Measurements from ENCODE around the gene SERPINB4. TPM values are rescaled to one million over a fixed set of nuclear protein-coding genes. Genes with fewer than 3 reads are reported as not detected.
A peak's percentile ranks its signal among the peaks of the same experiment; 100 is the strongest.
"Not testable (repeated sequence)": the region's sequence is repeated elsewhere in the genome, so short reads cannot be mapped to it uniquely, and the experiment has no call there.

SERPINB4 gene
- total RNA-seq, 1 donor: not detected

DNA sequence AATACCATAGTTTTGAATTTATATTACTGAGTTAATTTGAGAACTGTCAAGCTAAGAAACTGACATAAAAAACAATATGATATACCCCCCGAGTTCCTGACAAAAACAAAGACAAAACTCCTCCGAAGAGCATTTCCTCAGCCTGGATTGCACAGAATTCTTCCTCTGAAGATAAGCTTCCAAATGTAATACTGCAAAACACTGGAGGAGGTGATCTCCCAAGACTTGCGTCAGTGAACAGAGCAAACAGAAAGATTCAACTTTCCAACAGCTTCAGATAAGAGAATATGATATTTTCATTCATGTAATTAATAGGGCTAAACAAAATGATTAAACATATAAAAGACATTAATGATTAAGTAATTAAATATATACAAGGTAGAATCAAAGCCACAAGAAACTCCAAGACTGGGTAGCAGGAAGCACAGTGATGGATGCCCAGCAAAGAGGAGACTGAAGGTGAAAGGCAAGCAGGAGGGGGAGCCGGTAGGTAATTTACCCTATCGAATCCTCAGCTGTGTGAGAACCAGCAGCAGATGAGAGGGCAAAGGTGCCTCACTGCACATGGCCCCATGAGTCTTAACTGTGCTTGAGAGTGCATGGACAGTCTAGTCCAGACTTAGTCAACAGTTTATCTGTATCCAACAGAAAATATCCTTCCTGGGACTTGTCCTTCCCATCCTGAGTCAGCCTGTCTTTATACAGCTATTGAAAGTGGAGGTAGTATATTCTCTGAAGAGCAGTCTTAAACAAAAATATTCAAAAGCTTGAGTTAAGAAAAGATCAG, 36.0 kb upstream of the SERPINB4 start:
- no peak for TF ChIP-seq CTCF (IDR thresholded peaks at IDR 0.05; ENCODE audit: insufficient read depth, low read depth, low read length)
- H3K4me3 ChIP-seq (ENCODE audit: low read depth, low read length): no peak overlapping the region
- no peak for DNase-seq (ENCODE audit: low read depth)

DNA sequence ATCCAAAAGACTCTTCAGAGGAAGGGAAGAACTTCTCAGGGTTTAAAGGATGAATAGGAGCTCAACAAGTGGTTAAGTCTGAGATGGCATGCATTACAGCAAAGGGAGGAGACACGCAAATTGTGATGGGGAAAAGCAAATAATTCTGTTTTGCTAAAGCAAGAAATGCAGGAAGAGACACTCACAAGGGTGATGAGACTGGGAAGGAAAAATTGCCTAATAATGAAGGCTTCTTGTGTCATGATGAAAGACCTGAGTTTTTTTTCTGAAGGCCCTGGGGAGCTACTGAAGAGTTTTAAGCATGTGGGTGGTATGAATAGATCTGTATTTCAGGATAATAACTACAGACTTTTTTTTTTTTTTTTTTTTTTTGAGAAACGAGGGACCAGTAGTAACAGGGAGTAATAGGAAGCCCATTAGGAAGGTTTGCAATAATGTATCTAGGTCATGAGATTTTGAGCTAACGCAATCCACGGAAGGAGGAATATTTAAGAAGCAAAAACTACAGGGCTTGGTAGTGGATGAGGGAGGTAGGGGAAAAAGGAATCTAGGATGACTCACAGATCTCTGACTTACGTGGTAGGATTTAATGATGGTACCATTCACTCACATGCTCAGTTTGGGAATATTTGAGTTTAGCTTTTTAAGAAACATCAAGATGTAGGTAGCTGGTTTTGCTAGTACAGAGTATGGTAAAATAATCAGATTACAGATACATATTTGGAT, 33.6 kb upstream of the SERPINB4 start:
- TF ChIP-seq CTCF (IDR thresholded peaks at IDR 0.05; ENCODE audit: insufficient read depth, low read depth, low read length): no peak
- no peak overlapping the region for H3K4me3 ChIP-seq (ENCODE audit: low read depth, low read length)
- peak; percentile 40 for DNase-seq (ENCODE audit: low read depth)

DNA sequence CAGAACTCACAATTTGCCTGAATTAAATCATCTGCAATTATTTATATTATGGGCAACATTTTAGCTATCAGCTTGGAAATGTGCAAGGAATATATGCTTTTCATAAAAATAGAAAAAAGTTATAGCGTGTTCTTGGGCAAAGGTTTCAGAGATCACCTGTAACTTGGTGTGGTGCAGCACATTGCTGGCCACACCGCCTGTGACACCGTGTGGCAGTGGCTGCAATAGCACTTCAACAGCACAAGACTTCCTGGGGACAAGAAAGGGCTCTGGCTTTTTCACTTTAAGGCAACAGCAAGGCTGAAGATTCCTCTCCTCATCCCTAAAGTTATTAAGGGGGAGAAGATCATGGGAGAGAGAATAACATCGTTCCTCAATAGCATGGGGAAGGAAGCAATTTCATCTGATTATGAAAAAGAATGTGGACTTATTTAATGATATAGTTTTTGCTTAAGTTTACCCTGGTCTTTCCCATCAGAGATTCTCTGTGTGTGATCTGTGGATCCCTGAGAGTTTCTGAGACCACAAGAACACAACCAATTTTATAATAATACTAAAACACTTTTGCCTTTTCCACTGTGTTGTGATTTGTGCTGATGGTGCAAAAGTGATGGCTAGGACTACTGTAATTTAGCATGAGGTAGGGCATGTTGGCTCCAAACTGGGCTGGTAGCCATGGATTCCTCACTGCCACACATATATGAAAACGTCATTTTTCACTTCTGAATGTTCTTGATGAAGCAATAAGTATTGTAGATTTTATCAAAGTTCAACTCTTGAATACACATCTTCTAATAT, 32.7 kb upstream of the SERPINB4 start:
- no peak for DNase-seq (ENCODE audit: low read depth)
- H3K4me3 ChIP-seq (ENCODE audit: low read depth, low read length): no peak overlapping the region
- TF ChIP-seq CTCF (IDR thresholded peaks at IDR 0.05; ENCODE audit: insufficient read depth, low read depth, low read length): peak; percentile 24

DNA sequence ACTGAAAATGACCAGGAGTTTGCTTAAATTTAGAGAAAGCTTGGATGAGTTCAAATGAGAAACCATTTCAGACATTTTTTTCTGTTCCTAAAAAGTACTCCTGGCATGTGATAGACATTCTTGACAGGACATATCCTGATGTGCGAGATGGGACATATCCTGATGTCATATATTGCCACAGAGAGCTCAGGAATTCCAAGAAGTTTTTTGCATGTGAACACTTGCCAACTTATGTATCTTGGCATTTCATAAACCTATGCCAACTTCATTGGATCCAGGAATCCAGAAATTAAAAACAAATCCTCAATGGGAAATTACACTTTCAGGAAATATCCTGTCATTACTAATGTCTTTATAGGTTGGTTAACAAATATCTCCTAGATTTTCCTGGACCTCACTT, 20.5 kb upstream of the SERPINB4 start:
- no peak overlapping the region for H3K4me3 ChIP-seq (ENCODE audit: low read depth, low read length)
- no peak for DNase-seq (ENCODE audit: low read depth)
- no peak for TF ChIP-seq CTCF (IDR thresholded peaks at IDR 0.05; ENCODE audit: insufficient read depth, low read depth, low read length)

- not testable (repeated sequence) for DNase-seq (ENCODE audit: low read depth); H3K4me3 ChIP-seq (ENCODE audit: low read depth, low read length)
These were observed 17.7 kb upstream of the SERPINB4 start, which contains the start of gene SERPINB3 for GRCh38 chr18:63661750-63662149. Gene SERPINB3, minus strand, starts transcription at chr18:63661893. Its CDS starts 677 bp downstream, at chr18:63661216.

- DNase-seq (ENCODE audit: low read depth); H3K4me3 ChIP-seq (ENCODE audit: low read depth, low read length): not testable (repeated sequence)
These were observed 14.9 kb upstream of the SERPINB4 start for GRCh38 chr18:63658920-63659319.

DNA sequence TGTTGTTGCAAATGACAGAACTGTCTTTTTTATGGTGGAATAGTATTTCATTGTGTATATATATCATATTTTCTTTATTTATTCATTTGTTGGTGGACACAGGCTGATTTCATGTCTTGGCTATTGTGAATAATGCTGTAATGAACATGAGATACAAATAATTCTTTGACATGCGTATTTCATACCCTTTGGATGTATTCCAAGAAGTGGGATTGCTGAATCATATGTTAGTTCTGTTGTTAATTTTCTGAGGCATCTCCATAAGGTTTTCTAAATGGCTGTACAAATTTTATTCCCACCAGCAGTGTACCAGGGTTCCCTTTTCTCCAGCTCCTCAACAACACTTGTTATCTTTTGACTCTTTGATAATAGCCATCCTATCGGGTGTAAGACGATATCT, 6.2 kb upstream of the SERPINB4 start:
- DNase-seq (ENCODE audit: low read depth): not testable (repeated sequence)

GRCh38 chr18:63648241-63648640, 4.2 kb upstream of the SERPINB4 start:
- TF ChIP-seq CTCF (IDR thresholded peaks at IDR 0.05; ENCODE audit: insufficient read depth, low read depth, low read length): no peak
- H3K4me3 ChIP-seq (ENCODE audit: low read depth, low read length): no peak overlapping the region
- peak; percentile 11 for DNase-seq (ENCODE audit: low read depth)

More for the DNA sequence above, 6.2 kb upstream of the SERPINB4 start:
- H3K4me3 ChIP-seq (ENCODE audit: low read depth, low read length): not testable (repeated sequence)

Data from fibroblast of villous mesenchyme (primary cell).